HL-60 (cell line): ENCODE data around the gene TICAM1.
A peak's percentile ranks its signal among the peaks of the same experiment; 100 is the strongest.

Experiments used
- GABPA ChIP-seq: IDR thresholded peaks from 2 replicates; pipeline ENCODE4 v1.6.1; 2012; ENCODE audit warnings: low read depth
- POLR2AphosphoS5 ChIP-seq: IDR thresholded peaks from 2 replicates; pipeline ENCODE4 v1.6.1; 2012; ENCODE audit warnings: low read depth
- SPI1 ChIP-seq: IDR thresholded peaks from 2 replicates; pipeline ENCODE4 v1.6.1; 2012; ENCODE audit warnings: low read depth, mild to moderate bottlenecking, borderline replicate concordance
- TF ChIP-seq, protein P1 (sequence below): IDR thresholded peaks from one replicate; pipeline ENCODE4 v1.5.1; 2011; ENCODE audit warnings: low read length, control low read depth, inconsistent platforms; ENCODE audit not compliant: insufficient read depth
- TF ChIP-seq, protein P2 (sequence below): IDR thresholded peaks from 2 replicates; pipeline ENCODE4 v1.6.1; 2012; ENCODE audit warnings: low read depth; ENCODE audit not compliant: insufficient replicate concordance

DNA sequence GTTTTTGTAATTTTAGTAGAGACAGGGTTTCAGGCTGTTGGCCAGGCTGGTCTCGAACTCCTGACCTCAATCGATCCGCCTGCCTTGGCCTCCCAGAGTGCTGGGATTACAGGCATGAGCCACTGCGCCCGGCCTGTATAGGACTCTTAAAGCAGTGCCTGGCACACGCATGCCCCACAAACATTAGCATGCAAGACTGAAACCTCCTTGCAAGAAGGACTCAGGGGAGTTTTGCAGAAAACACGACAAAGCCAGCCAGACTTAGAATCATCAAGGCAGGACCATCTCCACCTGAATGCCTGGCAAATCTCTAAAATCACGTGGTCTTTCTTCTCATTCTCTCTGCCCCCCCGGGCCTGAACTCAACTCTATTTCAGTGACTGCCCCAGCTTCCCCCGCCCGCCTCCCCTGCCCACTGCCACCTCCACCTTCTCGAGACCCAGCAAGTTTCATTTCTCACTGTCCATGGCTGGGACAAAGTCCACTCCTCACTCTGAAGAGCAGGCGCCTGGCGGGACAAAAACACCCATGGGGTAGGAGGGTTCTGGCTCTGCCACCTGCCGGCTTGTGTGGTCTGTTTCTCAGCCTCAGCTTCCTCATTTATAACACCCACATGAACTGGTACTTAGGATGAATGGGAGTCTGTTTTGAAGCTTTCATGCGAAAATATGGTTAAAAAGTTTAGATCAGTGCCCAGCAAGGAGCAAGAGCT lies 2.4 kb downstream of the TICAM1 start:
- TF ChIP-seq, protein P1, sequence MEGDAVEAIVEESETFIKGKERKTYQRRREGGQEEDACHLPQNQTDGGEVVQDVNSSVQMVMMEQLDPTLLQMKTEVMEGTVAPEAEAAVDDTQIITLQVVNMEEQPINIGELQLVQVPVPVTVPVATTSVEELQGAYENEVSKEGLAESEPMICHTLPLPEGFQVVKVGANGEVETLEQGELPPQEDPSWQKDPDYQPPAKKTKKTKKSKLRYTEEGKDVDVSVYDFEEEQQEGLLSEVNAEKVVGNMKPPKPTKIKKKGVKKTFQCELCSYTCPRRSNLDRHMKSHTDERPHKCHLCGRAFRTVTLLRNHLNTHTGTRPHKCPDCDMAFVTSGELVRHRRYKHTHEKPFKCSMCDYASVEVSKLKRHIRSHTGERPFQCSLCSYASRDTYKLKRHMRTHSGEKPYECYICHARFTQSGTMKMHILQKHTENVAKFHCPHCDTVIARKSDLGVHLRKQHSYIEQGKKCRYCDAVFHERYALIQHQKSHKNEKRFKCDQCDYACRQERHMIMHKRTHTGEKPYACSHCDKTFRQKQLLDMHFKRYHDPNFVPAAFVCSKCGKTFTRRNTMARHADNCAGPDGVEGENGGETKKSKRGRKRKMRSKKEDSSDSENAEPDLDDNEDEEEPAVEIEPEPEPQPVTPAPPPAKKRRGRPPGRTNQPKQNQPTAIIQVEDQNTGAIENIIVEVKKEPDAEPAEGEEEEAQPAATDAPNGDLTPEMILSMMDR = peak; percentile 13
- peak; percentile 62; the same call in 1 of the 2 replicates for TF ChIP-seq SPI1
- TF ChIP-seq, protein P2, sequence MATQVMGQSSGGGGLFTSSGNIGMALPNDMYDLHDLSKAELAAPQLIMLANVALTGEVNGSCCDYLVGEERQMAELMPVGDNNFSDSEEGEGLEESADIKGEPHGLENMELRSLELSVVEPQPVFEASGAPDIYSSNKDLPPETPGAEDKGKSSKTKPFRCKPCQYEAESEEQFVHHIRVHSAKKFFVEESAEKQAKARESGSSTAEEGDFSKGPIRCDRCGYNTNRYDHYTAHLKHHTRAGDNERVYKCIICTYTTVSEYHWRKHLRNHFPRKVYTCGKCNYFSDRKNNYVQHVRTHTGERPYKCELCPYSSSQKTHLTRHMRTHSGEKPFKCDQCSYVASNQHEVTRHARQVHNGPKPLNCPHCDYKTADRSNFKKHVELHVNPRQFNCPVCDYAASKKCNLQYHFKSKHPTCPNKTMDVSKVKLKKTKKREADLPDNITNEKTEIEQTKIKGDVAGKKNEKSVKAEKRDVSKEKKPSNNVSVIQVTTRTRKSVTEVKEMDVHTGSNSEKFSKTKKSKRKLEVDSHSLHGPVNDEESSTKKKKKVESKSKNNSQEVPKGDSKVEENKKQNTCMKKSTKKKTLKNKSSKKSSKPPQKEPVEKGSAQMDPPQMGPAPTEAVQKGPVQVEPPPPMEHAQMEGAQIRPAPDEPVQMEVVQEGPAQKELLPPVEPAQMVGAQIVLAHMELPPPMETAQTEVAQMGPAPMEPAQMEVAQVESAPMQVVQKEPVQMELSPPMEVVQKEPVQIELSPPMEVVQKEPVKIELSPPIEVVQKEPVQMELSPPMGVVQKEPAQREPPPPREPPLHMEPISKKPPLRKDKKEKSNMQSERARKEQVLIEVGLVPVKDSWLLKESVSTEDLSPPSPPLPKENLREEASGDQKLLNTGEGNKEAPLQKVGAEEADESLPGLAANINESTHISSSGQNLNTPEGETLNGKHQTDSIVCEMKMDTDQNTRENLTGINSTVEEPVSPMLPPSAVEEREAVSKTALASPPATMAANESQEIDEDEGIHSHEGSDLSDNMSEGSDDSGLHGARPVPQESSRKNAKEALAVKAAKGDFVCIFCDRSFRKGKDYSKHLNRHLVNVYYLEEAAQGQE = no peak
- TF ChIP-seq GABPA = no peak
- TF ChIP-seq POLR2AphosphoS5 = no peak
